PC-3 (cell line): Measurements from ENCODE around the gene MRPL11.

ENCODE experiments used
- EZH2 ChIP-seq: fragments of 300-600 bp; sonication (generic); IDR thresholded peaks from one replicate; pipeline ENCODE4 v1.6.1; 2017; ENCODE audit warnings: antibody characterized with exemption, mild to moderate bottlenecking, low read length; ENCODE audit not compliant: unreplicated experiment
- EZH2phosphoT487 ChIP-seq: fragments of 300-600 bp; sonication (generic); IDR thresholded peaks from 2 replicates; pipeline ENCODE4 v1.6.1; 2018; ENCODE audit warnings: mild to moderate bottlenecking, antibody characterized with exemption, low read length, borderline replicate concordance
- TF ChIP-seq, protein P1 (sequence below): fragments of 300-600 bp; sonication (generic); conservative IDR thresholded peaks from 2 replicates; pipeline ENCODE4 v1.5.1; 2017; ENCODE audit warnings: antibody characterized with exemption, low read depth, mild to moderate bottlenecking, low read length

DNA sequence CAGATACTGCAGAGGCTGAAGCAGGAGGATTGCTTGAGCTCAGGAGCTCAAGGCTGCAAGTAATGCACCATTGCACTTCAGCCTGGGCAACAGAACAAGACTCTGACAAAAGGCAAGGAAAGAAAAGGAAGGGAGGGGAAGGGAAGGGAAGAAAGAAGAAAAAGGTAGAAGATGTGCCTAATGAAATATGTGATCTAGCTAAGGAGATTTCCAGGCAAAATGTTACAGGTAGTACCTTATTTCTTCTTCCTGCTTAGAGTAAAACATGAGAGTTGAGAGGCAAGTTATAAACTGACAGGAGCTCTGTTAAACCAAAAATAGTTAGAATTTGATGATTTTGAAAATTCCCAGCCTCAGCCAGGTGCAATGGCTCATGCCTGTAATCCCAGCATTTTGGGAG is 23.4 kb upstream of the MRPL11 start:
- TF ChIP-seq, protein P1, sequence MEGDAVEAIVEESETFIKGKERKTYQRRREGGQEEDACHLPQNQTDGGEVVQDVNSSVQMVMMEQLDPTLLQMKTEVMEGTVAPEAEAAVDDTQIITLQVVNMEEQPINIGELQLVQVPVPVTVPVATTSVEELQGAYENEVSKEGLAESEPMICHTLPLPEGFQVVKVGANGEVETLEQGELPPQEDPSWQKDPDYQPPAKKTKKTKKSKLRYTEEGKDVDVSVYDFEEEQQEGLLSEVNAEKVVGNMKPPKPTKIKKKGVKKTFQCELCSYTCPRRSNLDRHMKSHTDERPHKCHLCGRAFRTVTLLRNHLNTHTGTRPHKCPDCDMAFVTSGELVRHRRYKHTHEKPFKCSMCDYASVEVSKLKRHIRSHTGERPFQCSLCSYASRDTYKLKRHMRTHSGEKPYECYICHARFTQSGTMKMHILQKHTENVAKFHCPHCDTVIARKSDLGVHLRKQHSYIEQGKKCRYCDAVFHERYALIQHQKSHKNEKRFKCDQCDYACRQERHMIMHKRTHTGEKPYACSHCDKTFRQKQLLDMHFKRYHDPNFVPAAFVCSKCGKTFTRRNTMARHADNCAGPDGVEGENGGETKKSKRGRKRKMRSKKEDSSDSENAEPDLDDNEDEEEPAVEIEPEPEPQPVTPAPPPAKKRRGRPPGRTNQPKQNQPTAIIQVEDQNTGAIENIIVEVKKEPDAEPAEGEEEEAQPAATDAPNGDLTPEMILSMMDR = no peak
- TF ChIP-seq EZH2 (no peak), EZH2phosphoT487 (no peak)
